Femur (tissue), 1 donor: Measurements from ENCODE around the gene NFIX.
A peak's percentile ranks its signal among the peaks of the same experiment; 100 is the strongest.

Experiments
- DNase-seq: peaks from one replicate; pipeline ENCODE4 v3.0.0-alpha.2; 2017

Gene NFIX

GRCh38 chr19:13078897-13079541 is 83.7 kb downstream of the NFIX start:
- DNase-seq: no peak

- DNase-seq: peak; percentile 86
These were observed 84.3 kb downstream of the NFIX start for GRCh38 chr19:13079542-13079986.

GRCh38 chr19:13082192-13083007 is 87.1 kb downstream of the NFIX start:
- peak; percentile 64 for DNase-seq

GRCh38 chr19:13083008-13083404 is 87.7 kb downstream of the NFIX start:
- DNase-seq: no peak

GRCh38 chr19:13083627-13084026 is 88.4 kb downstream of the NFIX start:
- no peak for DNase-seq

GRCh38 chr19:13085666-13086065 is 90.4 kb downstream of the NFIX start:
- DNase-seq: no peak

GRCh38 chr19:13086341-13086740 is 91.1 kb downstream of the NFIX start:
- no peak for DNase-seq

GRCh38 chr19:13087295-13087694 is 92.0 kb downstream of the NFIX start:
- no peak for DNase-seq

GRCh38 chr19:13087795-13088537 is 92.7 kb downstream of the NFIX start:
- no peak for DNase-seq

- DNase-seq: peak; percentile 32
These were observed 94.0 kb downstream of the NFIX start for GRCh38 chr19:13089139-13089856.

GRCh38 chr19:13089857-13090507 is 94.7 kb downstream of the NFIX start:
- DNase-seq: peak; percentile 29

GRCh38 chr19:13090511-13091231 is 95.4 kb downstream of the NFIX start:
- DNase-seq: peak; percentile 35

GRCh38 chr19:13091400-13092157 is 96.3 kb downstream of the NFIX start:
- peak; percentile 93 for DNase-seq

- DNase-seq: no peak
These were observed 96.9 kb downstream of the NFIX start for GRCh38 chr19:13092158-13092543.

- peak; percentile 59 for DNase-seq
These were observed 97.4 kb downstream of the NFIX start for GRCh38 chr19:13092606-13093235.

- peak; percentile 91 for DNase-seq
These were observed 98.3 kb downstream of the NFIX start for GRCh38 chr19:13093407-13094105.

- peak; percentile 62 for DNase-seq
These were observed 98.8 kb downstream of the NFIX start for GRCh38 chr19:13094106-13094504.

- peak; percentile 56 for DNase-seq
These were observed 99.6 kb downstream of the NFIX start for GRCh38 chr19:13094771-13095392.

GRCh38 chr19:13095393-13095784 is 100.1 kb downstream of the NFIX start:
- DNase-seq: peak; percentile 41
